SU-DHL-6 (cell line): Measurements from ENCODE around the gene OR5V1.

ENCODE experiments used
- EZH2phosphoT487 ChIP-seq: fragments of 200-600 bp; sonication (generic), shearing (Covaris generic); conservative IDR thresholded peaks from 2 replicates; pipeline ENCODE4 v1.6.1; 2018; ENCODE audit warnings: mild to moderate bottlenecking, antibody characterized with exemption, low read length, moderate library complexity, mixed read lengths
- TF ChIP-seq, protein P1 (sequence below): fragments of 200-600 bp; sonication (generic); IDR thresholded peaks from one replicate; pipeline ENCODE4 v1.5.1; 2017; ENCODE audit warnings: antibody characterized with exemption, mild to moderate bottlenecking, low read length, moderate library complexity; ENCODE audit not compliant: insufficient read depth, poor library complexity, severe bottlenecking

DNA sequence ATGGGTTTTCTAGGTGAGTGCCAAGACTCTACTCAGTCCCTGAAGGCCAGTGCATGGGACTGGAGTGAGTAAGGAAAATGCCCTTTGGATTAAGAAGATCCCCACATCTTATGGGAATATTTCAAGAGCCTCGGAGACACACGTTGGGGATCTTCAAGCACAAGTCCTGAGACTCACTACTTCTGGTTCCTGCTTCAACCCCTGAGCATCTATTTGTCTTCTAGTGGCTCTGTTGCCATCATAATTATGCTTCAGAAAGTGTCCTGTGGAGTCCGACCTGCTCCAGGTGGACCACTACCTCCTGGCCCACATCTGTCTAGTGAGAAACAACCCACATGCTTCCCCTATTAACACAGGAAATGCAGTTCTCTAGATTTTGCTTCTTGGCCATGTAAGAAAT lies at the start of gene OR5V1:
- TF ChIP-seq, protein P1, sequence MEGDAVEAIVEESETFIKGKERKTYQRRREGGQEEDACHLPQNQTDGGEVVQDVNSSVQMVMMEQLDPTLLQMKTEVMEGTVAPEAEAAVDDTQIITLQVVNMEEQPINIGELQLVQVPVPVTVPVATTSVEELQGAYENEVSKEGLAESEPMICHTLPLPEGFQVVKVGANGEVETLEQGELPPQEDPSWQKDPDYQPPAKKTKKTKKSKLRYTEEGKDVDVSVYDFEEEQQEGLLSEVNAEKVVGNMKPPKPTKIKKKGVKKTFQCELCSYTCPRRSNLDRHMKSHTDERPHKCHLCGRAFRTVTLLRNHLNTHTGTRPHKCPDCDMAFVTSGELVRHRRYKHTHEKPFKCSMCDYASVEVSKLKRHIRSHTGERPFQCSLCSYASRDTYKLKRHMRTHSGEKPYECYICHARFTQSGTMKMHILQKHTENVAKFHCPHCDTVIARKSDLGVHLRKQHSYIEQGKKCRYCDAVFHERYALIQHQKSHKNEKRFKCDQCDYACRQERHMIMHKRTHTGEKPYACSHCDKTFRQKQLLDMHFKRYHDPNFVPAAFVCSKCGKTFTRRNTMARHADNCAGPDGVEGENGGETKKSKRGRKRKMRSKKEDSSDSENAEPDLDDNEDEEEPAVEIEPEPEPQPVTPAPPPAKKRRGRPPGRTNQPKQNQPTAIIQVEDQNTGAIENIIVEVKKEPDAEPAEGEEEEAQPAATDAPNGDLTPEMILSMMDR, result no peak
- TF ChIP-seq EZH2phosphoT487, result no peak
